Stomach (tissue), 4 donors: ENCODE measurements around the gene CRIP2.

Experiments used
- CTCF ChIP-seq, 7 experiments: fragments of 450-650 bp in 4 of 7; fragments of 200-600 bp in 3 of 7; sonication (generic) in 3 of 7; IDR thresholded peaks; one replicate each; pipeline ENCODE4 v1.5.1; 2016 to 2019; ENCODE audit warnings: antibody characterized with exemption in 7 of 7, control low read depth in 2 of 7, mild to moderate bottlenecking in 1 of 7
- EP300 ChIP-seq: sonication (generic); formaldehyde crosslinking; IDR thresholded peaks from one replicate; pipeline ENCODE4 v1.6.1; 2017; ENCODE audit warnings: antibody characterized with exemption
- POLR2A ChIP-seq, 4 donors: fragments of 450-650 bp; IDR thresholded peaks; one replicate each; pipeline ENCODE4 v1.6.1; 2016; ENCODE audit warnings: antibody characterized with exemption in 4 of 4, control low read depth in 2 of 4, mild to moderate bottlenecking in 1 of 4, moderate library complexity in 1 of 4
- POLR2AphosphoS5 ChIP-seq, 3 donors: sonication (generic); formaldehyde crosslinking; IDR thresholded peaks; one replicate each; pipeline ENCODE4 v1.6.1; 2016; ENCODE audit warnings: antibody characterized with exemption in 3 of 3

- TF ChIP-seq CTCF (IDR thresholded peaks at IDR 0.05): no peak
- no peak for TF ChIP-seq POLR2AphosphoS5 (IDR thresholded peaks at IDR 0.05)
- no peak for TF ChIP-seq EP300
- no peak for TF ChIP-seq POLR2A (IDR thresholded peaks at IDR 0.05)
Measured at GRCh38 chr14:105432657-105433056, 42.0 kb upstream of the CRIP2 start.
